HG03520 (cell line): ENCODE measurements around the gene NEGR1.
"Not testable (repeated sequence)": the region's sequence is repeated elsewhere in the genome, so short reads cannot be mapped to it uniquely, and the experiment has no call there.

ENCODE experiments used
- ATAC-seq: cut with Tn5 transposase; IDR thresholded peaks from one replicate; pipeline ENCODE4 v1.9.1; 2021; ENCODE audit warnings: mild to moderate bottlenecking, moderate library complexity; ENCODE audit not compliant: unreplicated experiment

NEGR1 gene

DNA sequence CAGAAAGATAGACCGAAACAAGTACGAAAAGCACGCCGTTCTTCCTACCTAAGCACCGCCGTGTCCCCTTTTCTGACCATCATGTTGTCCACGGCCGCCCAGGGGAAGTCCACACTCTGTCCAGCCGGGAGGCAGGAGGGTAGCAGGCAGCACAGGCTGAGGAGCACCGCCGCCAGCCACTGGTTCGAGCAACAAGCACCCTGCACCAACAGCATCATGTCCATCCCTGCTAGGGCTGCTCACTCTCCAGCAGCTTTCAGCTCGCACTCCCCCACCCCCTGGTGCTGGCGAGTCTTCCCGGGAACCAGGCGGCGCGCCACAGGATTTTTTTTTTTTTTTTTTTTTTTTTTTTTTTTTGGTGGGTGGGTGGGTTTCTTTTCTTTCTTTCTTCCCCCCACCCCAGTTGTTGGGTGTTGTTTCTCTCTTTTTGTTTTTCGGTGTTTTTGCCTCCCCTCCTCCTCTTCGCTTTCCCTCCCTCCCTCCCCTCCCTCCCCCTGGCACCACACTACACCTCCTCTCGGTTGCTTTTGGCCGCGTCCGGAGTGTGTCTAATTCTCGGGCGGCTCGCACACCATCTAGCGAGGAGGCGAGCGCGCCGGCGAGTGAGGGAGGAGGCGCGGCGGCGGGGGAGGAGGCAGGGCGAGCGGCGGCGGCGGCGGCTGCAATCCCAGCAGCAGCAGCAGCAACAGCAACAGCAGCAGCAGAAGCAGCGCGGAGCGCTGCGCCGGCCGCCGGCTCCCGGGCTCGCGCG lies at the start of gene NEGR1:
NEGR1 (minus strand) TSS at position 269 of the 751 bp plus-strand sequence.
- ATAC-seq: peak; percentile 78

- no peak for ATAC-seq
Observed at GRCh38 chr1:72326494-72326893, 44.2 kb upstream of the NEGR1 start.

DNA sequence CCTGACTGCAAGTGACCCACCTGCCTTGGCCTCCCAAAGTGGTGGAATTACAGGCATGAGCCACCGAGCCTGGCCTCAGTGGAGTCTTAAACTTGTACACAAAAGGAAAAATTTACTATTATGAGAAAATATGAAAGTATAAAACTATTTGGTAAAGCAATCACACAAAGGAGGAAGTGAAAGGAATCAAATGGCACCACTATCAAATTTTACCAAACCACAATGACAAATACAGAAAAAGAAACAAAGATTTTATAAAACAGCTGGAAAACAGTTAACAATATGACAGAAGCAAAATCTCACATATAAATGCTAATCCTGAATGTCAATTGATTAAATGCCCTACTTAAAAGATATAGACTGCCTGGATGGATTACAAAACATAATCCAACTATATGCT lies 42.1 kb upstream of the NEGR1 start:
- no peak for ATAC-seq

GRCh38 chr1:72322910-72323309 lies 40.6 kb upstream of the NEGR1 start:
- no peak for ATAC-seq

GRCh38 chr1:72296501-72296900 lies 14.2 kb upstream of the NEGR1 start:
- ATAC-seq: no peak

DNA sequence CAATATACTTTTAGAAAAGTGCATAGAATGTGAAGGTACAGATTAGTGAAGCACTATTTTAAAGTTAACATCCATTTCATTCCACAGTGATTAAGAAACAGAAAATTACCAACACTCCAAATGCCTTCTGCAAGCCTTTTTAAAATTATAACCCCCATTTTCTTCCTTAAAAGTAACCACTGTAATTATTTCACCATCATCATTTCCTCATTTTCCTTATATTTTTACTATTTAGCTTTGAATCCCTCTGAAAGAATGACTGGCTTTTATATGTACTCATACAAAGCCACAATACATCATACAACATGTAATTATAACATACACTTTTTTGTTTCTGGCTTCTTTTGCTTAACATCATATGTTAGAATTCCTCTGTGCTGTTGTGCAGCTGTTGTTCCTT lies 6.5 kb upstream of the NEGR1 start:
- ATAC-seq: no peak

DNA sequence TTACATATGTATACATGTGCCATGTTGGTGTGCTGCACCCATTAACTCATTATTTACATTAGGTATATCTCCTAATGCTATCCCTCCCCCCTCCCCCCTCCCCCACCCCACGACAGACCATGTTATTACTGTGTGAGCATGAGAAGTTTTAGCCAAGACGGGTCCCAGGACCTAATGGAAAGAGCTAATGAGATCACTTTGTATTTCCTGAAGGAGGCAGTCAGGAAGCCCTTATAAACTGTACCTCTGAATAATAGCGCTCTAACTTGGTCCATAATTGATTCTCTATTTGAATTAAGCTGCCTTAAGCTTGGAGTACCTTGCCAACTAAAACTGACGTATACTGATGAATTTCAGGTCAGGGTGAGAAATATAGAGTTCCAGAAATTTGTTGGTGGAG lies 4.1 kb upstream of the NEGR1 start:
- ATAC-seq: no peak

DNA sequence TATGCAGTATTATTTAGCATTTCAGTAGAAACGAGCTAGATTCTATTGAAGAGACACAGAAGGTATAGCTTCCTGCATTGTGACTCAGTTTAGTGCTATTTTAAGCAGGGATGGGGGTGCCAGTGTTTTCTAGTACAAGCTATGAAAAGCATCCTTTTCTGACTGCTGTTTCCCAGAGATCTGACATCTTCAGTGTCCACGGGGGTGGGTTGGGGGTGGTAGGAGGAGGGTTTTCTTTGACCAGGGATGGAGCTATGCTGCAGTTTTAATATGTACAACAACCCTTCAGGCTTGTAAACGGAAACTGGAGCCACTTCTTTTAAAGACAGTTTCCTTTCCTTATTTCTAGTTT lies 2.7 kb upstream of the NEGR1 start:
- ATAC-seq: no peak

- ATAC-seq: peak; percentile 60
Observed at GRCh38 chr1:72284348-72285073, 2.2 kb upstream of the NEGR1 start.

DNA sequence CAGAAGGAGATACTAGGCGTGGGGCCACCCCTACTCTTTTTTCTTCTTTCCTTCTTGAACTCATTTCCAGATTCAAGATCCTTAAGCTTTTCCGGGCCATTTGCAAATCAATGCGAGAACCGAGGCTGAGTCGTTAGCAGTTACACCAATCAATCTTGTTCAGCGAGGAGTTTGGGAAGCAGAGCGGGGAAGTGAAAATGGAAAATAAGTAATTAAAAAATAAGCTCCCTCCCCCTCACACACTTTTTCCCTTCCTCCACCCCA lies 1.7 kb upstream of the NEGR1 start:
- no peak for ATAC-seq

GRCh38 chr1:72283307-72284083 lies 1.2 kb upstream of the NEGR1 start:
- ATAC-seq: no peak

DNA sequence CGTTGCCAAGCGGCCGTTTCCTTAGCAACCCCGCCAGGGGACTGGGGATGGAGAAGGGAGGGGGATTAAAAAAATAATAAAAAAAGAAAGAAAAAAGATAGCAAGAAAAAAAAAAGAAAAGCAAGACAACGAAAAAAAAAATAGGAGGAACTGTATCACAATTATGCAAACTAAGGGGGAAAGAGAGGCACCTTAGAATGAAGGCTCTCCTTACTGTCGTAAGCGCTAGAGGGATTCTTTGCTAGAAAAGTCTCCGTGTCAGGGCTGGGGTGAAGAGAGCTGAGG lies 625 bp upstream of the NEGR1 start:
- no peak for ATAC-seq

DNA sequence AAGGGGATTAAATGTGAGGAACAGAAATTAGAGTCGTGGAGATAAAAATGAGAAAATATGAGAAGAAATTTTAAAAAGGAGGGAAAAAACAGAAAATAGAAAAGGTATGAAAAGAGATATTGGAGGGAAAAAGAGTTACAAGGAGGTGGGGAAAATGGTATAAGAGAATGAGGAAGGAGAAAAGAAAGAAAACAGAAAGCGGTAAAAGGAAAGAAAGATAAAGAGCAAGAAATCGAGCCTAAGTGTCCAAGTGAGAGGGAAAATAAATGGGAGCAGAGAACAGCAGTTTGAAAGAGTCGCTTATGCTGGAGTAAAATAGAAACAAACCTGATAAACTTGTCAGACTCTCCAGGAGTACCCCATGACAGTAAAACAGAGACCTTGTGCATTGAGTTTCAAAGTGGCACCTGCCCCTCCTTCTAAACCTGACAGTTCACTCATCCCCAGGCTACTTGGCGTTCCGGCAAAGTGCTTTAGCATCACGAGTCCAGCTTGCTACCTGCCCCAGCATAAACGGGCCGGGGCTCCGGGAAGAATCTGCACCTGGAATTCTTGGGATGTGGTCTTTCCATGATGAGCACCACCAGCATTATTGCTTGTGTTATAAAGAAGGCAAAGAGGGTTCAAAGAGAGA lies 585 bp downstream of the NEGR1 start:
- ATAC-seq: no peak

DNA sequence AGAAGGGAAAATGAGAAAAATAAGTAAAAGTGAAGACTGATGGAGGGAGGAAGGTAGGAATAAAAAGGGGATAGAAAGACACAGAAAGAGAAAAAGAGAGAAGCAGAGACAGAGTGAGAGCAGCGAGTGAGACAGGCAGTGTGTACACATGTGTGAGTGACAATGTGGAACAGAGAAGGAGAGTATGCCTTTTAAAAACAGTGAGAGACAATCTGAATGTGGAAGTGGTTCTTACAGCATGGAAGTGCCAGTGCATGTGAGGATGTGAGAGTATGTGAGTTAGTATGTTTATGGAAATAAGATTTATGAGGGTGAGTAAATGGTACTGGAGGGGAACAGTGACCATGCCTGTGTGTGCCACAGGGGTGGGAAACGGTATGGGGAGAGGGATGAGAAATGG lies 1.2 kb downstream of the NEGR1 start:
- ATAC-seq: no peak

- ATAC-seq: no peak
Observed at GRCh38 chr1:72280711-72281110, 1.6 kb downstream of the NEGR1 start.

DNA sequence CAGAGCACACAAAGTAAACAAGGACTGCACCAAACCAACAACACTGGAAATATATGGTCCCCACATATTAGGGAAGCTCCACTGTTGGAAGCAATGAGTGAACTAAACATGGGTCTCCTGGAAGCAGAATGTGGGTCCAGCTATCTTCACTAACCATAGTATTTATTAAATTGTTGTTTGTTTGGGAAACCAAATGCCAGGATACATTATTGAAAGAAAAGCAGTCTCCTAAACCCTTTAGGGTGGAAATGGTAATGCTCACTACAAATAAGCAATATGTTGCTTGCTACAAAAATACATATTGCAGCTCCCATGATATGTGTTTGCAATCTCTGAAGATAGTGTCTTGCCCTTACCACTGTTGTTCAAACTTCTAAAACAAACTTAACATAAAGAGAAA lies 2.2 kb downstream of the NEGR1 start:
- no peak for ATAC-seq

DNA sequence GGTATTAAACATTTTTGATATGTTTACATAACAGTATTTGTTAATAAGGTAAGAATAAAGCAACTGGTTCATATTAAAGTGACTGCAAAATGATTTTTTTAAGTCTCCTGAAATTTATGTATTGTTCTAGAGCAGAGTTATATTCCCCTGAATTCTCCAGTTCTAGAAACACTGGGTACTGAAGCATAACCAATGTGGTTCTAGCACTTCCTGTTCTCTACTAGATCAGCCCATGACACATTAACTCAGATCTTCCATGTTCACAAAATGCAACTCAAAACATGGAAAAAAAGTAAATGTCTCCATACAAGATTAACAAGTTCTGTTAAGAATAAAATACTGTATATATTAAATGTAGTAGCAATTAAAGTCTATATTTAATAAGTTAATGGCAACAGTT lies 3.9 kb downstream of the NEGR1 start:
- ATAC-seq: no peak

- no peak for ATAC-seq
Observed at GRCh38 chr1:72271555-72272085, 10.7 kb downstream of the NEGR1 start.

- no peak for ATAC-seq
Observed at GRCh38 chr1:72262735-72263134, 19.6 kb downstream of the NEGR1 start.

DNA sequence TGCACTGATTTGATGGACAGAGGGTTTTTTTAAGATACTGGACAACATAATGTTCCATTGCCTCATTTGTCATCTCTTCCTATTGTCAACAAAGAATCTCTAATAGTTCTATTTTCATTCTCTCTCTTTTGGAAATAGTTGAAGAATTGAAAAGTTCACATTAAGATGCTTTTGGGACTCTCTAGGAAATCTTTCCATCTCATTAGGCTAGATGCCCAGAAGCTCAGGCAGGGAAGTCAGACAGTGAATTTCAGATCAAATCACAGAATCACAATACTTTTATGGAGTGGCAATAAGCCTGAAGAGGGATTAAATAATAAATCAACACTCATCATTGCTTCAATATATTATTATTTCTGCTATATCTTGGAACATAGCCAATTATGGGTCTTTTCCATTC lies 29.2 kb downstream of the NEGR1 start:
- ATAC-seq: no peak

- ATAC-seq: no peak
Observed at GRCh38 chr1:72241397-72241796, 40.9 kb downstream of the NEGR1 start.

GRCh38 chr1:72235931-72236330 lies 46.4 kb downstream of the NEGR1 start:
- not testable (repeated sequence) for ATAC-seq
